GM23338 (cell line): ENCODE data around the gene SLC7A10.

Source experiments
- CTCF ChIP-seq, 2 experiments: fragments of 200-600 bp in 1 of 2; sonication (generic) in 1 of 2; conservative IDR thresholded peaks; 2 replicates each; pipeline versions ENCODE4 v1.5.1 to v1.6.1; 2016 to 2017; ENCODE audit warnings: antibody characterized with exemption in 2 of 2, low read depth in 2 of 2, mild to moderate bottlenecking in 2 of 2, moderate library complexity in 1 of 2
- EZH2 ChIP-seq: fragments of 200-600 bp; sonication (generic); IDR thresholded peaks from one replicate; pipeline ENCODE4 v1.8.0; 2017; ENCODE audit warnings: antibody characterized with exemption, mild to moderate bottlenecking, low read depth; ENCODE audit not compliant: unreplicated experiment
- NANOG ChIP-seq: IDR thresholded peaks from 2 replicates; pipeline ENCODE4 v1.6.1; 2016; ENCODE audit warnings: antibody characterized with exemption, borderline replicate concordance
- ZNF114 ChIP-seq: fragments of 250-450 bp; sonication (Bioruptor Pico); IDR thresholded peaks from 2 replicates; pipeline ENCODE4 v1.5.0; 2020; ENCODE audit warnings: mild to moderate bottlenecking, moderate library complexity

DNA sequence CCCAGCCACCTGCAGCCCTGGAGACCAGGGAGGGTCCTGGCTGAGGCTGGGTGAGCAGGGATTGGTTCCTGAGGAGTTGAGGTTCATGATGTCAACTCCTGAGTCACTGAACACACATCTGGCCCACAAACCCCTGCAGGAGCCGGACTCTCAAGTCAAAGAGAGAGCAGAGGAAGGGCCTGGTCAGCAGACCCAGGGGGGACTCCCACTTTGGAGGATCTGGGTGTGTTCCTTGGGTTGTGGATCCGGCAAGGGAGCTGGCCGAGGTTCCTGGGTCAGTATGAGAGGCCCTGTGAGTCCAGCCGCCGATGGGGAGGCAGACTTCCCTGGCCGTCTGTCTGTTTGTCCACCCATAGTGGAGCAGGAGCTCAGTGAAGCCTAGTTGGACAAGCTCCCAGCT, 4.0 kb downstream of the SLC7A10 start:
- no peak for TF ChIP-seq ZNF114 (CRISPR knock-in tag)
- no peak for TF ChIP-seq EZH2
- TF ChIP-seq CTCF (conservative IDR thresholded peaks at IDR 0.05; ENCODE audit: low read depth in 2 of 2): no peak
- no peak for TF ChIP-seq NANOG
